K562 (cell line): ENCODE measurements around the gene NEK2. TPM values are rescaled to one million over a fixed set of nuclear protein-coding genes. Genes with fewer than 3 reads are reported as not detected.

Experiments
- BHLHE40 ChIP-seq: IDR thresholded peaks from 2 replicates; pipeline ENCODE4 v1.6.1; 2011; ENCODE audit warnings: low read length, improper control_type of control experiment
- CC2D1A ChIP-seq: fragments of 450-650 bp; IDR thresholded peaks from 2 replicates; pipeline ENCODE4 v1.6.1; 2017; ENCODE audit warnings: mild to moderate bottlenecking
- FOXJ2 ChIP-seq: fragments of 200-800 bp; sonication (Bioruptor generic); IDR thresholded peaks from 2 replicates; pipeline ENCODE4 v1.6.1; 2016; ENCODE audit warnings: missing genetic modification characterization, missing compliant biosample characterization
- FOXJ3 ChIP-seq: sonication (generic); formaldehyde crosslinking; IDR thresholded peaks from 2 replicates; pipeline ENCODE4 v1.4.0; 2020; ENCODE audit warnings: mild to moderate bottlenecking, missing genetic modification reagents
- GABPB2 ChIP-seq: fragments of 250-450 bp; sonication (Bioruptor Pico); conservative IDR thresholded peaks from 2 replicates; pipeline ENCODE4 v1.5.1; 2021; ENCODE audit warnings: mild to moderate bottlenecking
- GATAD2A ChIP-seq: fragments of 450-650 bp; IDR thresholded peaks from 2 replicates; pipeline ENCODE4 v1.6.1; 2017
- MAFK ChIP-seq: IDR thresholded peaks from 2 replicates; pipeline ENCODE4 v1.6.1; 2011; ENCODE audit warnings: low read length, improper control_type of control experiment
- MEF2A ChIP-seq: IDR thresholded peaks from 2 replicates; pipeline ENCODE4 v1.6.1; 2011; ENCODE audit warnings: low read depth, mild to moderate bottlenecking, low read length, moderate library complexity; ENCODE audit not compliant: control insufficient read depth
- MTA1 ChIP-seq: fragments of 450-650 bp; IDR thresholded peaks from 2 replicates; pipeline ENCODE4 v1.6.1; 2017; ENCODE audit warnings: borderline replicate concordance
- MTA3 ChIP-seq: fragments of 450-650 bp; formaldehyde crosslinking; IDR thresholded peaks from 2 replicates; pipeline ENCODE4 v1.6.1; 2017; ENCODE audit warnings: mild to moderate bottlenecking, borderline replicate concordance
- RCOR1 ChIP-seq, 2 experiments: IDR thresholded peaks; 2 replicates each; pipeline ENCODE4 v1.6.1; 2012; ENCODE audit warnings: low read depth in 2 of 2, low read length in 2 of 2, borderline replicate concordance in 1 of 2, improper control_type of control experiment in 1 of 2
- SMARCA5 ChIP-seq: fragments of 450-650 bp; IDR thresholded peaks from 2 replicates; pipeline ENCODE4 v1.6.1; 2016
- TAF7 ChIP-seq: fragments of 450-650 bp; IDR thresholded peaks from 2 replicates; pipeline ENCODE4 v1.6.1; 2016; ENCODE audit warnings: missing genetic modification characterization, missing compliant biosample characterization
- TEAD2 ChIP-seq: fragments of 450-650 bp; IDR thresholded peaks from 2 replicates; pipeline ENCODE4 v1.6.1; 2016; ENCODE audit warnings: missing genetic modification characterization, control low read depth, missing compliant biosample characterization
- ZBED1 ChIP-seq: IDR thresholded peaks from 2 replicates; pipeline ENCODE4 v1.6.1; 2014
- ZNF23 ChIP-seq: fragments of 250-450 bp; sonication (Bioruptor Pico); IDR thresholded peaks from 2 replicates; pipeline ENCODE4 v1.4.0; 2020; ENCODE audit warnings: mild to moderate bottlenecking
- ZSCAN32 ChIP-seq: fragments of 450-650 bp; formaldehyde crosslinking; IDR thresholded peaks from 2 replicates; pipeline ENCODE4 v1.4.0; 2020; ENCODE audit warnings: mild to moderate bottlenecking, moderate library complexity
- polyA plus RNA-seq, 8 experiments: library from polyadenylated mRNA; depleted of rRNA in 4 of 8; stranded (reverse) in 5 of 8; unstranded in 3 of 8; fragments of >200 nt; fragmentation: Nextera tagmentation in 2 of 8; fragmentation: Illumina TruSeq in 1 of 8; extraction: Ambion mirVana in 2 of 8; extraction: Trizol in 1 of 8; gene quantifications; 2 replicates each; pipeline versions ENCODE4 v1.2.1 to v1.2.3, GENCODE V29; 2011 to 2014; ENCODE audit warnings: inconsistent platforms in 1 of 8, missing spikeins in 1 of 8
- total RNA-seq, 7 experiments: library from RNA; depleted of rRNA in 6 of 7; stranded (reverse); fragments of >200 nt in 6 of 7; fragmentation: Illumina TruSeq in 2 of 7; extraction: Trizol in 2 of 7; gene quantifications; 2 replicates each; pipeline versions ENCODE4 v1.2.1 to v1.2.3, GENCODE V29; 2011 to 2021; ENCODE audit warnings: low replicate concordance in 1 of 7
- TF ChIP-seq, protein P1 (sequence below): fragments of 450-650 bp; IDR thresholded peaks from 2 replicates; pipeline ENCODE4 v1.6.1; 2016; ENCODE audit warnings: low read depth, mild to moderate bottlenecking, moderate library complexity
- TF ChIP-seq, protein P2 (sequence below): fragments of 450-650 bp; IDR thresholded peaks from 2 replicates; pipeline ENCODE4 v1.7.1; 2018; ENCODE audit warnings: mild to moderate bottlenecking, low read depth; ENCODE audit not compliant: partially characterized antibody
- TF ChIP-seq, protein P3 (sequence below): sonication (generic); formaldehyde crosslinking; IDR thresholded peaks from 2 replicates; pipeline ENCODE4 v1.9.0; 2022; ENCODE audit warnings: mild to moderate bottlenecking, missing genetic modification reagents
- TF ChIP-seq, protein P4 (sequence below): fragments of 250-450 bp; sonication (Bioruptor Pico); IDR thresholded peaks from 2 replicates; pipeline ENCODE4 v1.8.0; 2021; ENCODE audit warnings: borderline replicate concordance, mild to moderate bottlenecking, moderate library complexity; ENCODE audit not compliant: poor library complexity, severe bottlenecking
- TF ChIP-seq, protein P5 (sequence below), 2 experiments: IDR thresholded peaks; 2 replicates each; pipeline ENCODE4 v1.6.1; 2011; ENCODE audit warnings: borderline replicate concordance in 1 of 2, control low read depth in 1 of 2, low read depth in 1 of 2, low read length in 1 of 2, mild to moderate bottlenecking in 1 of 2, mixed read lengths in 1 of 2, moderate library complexity in 1 of 2; ENCODE audit not compliant: insufficient read depth in 1 of 2, insufficient read length in 1 of 2, poor library complexity in 1 of 2, severe bottlenecking in 1 of 2; ENCODE audit errors: extremely low read depth in 1 of 2

The NEK2 gene
- total and polyA plus RNA-seq, 9 of the 15 experiments (the other 6 are each of a cell fraction or from before 2014, with no cell fraction given), result 30.0 to 74.7 (median 66.4) TPM

DNA sequence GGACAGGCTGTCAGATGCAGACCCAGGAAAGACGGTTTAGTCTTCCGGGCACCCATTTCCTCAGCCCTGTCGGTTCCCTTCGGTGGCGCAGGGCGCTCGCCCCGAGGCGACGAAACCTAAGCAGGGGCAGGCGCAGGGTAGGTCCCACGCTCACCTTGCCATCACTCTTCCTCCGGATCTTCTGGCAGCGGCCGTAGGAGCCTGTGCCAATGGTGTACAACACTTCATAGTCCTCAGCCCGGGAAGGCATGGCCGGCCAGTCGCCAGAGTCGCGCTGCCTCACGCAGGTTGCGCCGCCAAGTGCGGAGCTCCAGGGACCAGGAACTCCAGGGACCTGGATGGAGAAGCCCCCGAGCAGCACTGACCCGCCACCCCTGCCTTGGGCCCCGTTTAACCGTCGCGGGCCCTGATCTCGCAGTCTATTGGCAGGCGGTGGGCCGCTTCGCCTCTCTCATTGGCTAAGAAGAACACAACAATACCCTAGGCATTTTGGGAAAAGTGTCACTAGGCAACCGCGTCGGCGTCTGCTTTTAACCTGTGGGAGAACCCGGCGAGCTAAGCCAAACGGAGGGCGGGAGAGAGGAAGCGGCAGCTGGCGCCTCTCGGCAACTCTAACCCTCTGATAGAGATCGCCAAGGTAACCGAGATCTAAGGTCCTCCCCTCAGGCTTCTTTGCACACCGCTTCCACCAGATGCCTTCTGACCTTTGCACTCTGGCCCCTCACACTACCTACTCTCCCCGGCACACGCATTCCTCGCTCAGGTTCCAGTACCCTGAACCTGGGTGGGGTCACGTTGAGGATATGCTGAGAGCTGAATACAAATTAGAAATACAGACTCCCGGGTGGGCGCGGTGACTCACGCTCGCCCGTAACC lies at the start of gene NEK2 (continued):
- TF ChIP-seq, protein P1, sequence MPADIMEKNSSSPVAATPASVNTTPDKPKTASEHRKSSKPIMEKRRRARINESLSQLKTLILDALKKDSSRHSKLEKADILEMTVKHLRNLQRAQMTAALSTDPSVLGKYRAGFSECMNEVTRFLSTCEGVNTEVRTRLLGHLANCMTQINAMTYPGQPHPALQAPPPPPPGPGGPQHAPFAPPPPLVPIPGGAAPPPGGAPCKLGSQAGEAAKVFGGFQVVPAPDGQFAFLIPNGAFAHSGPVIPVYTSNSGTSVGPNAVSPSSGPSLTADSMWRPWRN, result peak; percentile 94
- TF ChIP-seq ZNF23 (CRISPR knock-in tag) (no peak), SMARCA5 (0 out of 2 replicates have a peak, but pooled peaks have one; percentile 22), CC2D1A (peak; percentile 21; the same call in 1 of the 2 replicates), TEAD2 (tag) (no peak), GABPB2 (CRISPR knock-in tag) (no peak), ZBED1 (no peak; the same call in 1 of the 2 replicates), MEF2A (0 out of 2 replicates have a peak, but pooled peaks have one; percentile 7), FOXJ2 (peak; percentile 67), GATAD2A (no peak), MAFK (no peak), FOXJ3 (CRISPR knock-in tag) (no peak), RCOR1 (IDR thresholded peaks at IDR 0.05; ENCODE audit: borderline replicate concordance in 1 of 2, low read depth in 2 of 2, low read length in 2 of 2) (peak in 1 of 2 experiments; percentile 71; a peak in 1 of 4 replicates), MTA3 (peak; percentile 59; the same call in 1 of the 2 replicates), BHLHE40 (peak; percentile 81), ZSCAN32 (CRISPR knock-in tag) (no peak), TAF7 (tag) (no peak), MTA1 (peak; percentile 77; the same call in 1 of the 2 replicates)
- TF ChIP-seq, protein P2, sequence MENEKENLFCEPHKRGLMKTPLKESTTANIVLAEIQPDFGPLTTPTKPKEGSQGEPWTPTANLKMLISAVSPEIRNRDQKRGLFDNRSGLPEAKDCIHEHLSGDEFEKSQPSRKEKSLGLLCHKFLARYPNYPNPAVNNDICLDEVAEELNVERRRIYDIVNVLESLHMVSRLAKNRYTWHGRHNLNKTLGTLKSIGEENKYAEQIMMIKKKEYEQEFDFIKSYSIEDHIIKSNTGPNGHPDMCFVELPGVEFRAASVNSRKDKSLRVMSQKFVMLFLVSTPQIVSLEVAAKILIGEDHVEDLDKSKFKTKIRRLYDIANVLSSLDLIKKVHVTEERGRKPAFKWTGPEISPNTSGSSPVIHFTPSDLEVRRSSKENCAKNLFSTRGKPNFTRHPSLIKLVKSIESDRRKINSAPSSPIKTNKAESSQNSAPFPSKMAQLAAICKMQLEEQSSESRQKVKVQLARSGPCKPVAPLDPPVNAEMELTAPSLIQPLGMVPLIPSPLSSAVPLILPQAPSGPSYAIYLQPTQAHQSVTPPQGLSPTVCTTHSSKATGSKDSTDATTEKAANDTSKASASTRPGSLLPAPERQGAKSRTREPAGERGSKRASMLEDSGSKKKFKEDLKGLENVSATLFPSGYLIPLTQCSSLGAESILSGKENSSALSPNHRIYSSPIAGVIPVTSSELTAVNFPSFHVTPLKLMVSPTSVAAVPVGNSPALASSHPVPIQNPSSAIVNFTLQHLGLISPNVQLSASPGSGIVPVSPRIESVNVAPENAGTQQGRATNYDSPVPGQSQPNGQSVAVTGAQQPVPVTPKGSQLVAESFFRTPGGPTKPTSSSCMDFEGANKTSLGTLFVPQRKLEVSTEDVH, result peak; percentile 77
- TF ChIP-seq, protein P3, sequence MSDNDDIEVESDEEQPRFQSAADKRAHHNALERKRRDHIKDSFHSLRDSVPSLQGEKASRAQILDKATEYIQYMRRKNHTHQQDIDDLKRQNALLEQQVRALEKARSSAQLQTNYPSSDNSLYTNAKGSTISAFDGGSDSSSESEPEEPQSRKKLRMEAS (CRISPR knock-in tag), result peak; percentile 72
- TF ChIP-seq, protein P4, sequence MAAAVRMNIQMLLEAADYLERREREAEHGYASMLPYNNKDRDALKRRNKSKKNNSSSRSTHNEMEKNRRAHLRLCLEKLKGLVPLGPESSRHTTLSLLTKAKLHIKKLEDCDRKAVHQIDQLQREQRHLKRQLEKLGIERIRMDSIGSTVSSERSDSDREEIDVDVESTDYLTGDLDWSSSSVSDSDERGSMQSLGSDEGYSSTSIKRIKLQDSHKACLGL (CRISPR knock-in tag), result peak; percentile 30
- TF ChIP-seq, protein P5, sequence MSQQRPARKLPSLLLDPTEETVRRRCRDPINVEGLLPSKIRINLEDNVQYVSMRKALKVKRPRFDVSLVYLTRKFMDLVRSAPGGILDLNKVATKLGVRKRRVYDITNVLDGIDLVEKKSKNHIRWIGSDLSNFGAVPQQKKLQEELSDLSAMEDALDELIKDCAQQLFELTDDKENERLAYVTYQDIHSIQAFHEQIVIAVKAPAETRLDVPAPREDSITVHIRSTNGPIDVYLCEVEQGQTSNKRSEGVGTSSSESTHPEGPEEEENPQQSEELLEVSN (IDR thresholded peaks at IDR 0.05; ENCODE audit: borderline replicate concordance in 1 of 2, extremely low read depth in 1 of 2, insufficient read depth in 1 of 2, insufficient read length in 1 of 2, low read depth in 1 of 2, low read length in 1 of 2, poor library complexity in 1 of 2, severe bottlenecking in 1 of 2), result peak in 1 of 2 experiments; percentile 65
